A673 (cell line): ENCODE data around the gene EVI2B. TPM values are rescaled to one million over a fixed set of nuclear protein-coding genes. Genes with fewer than 3 reads are reported as not detected.

Experiments used
- BruUV-seq: library from RNA; stranded (reverse); fragments of 400-500 nt; replicated peaks from 2 replicates; lab custom pipeline; 2021; lab: Mats Ljungman, UMichigan
- CTCF ChIA-PET: fragments of 300-600 bp; sonication (Branson Sonifier 250); formaldehyde crosslinking; loops from one replicate; lab custom pipeline; 2022; ENCODE audit warnings: antibody characterized with exemption; lab: Charles Lee
- POLR2A ChIA-PET: fragments of 300-600 bp; sonication (Branson Sonifier 250); formaldehyde crosslinking; loops from one replicate; lab custom pipeline; 2022; ENCODE audit warnings: antibody characterized with exemption; ENCODE audit not compliant: low non-redundant PET; lab: Charles Lee
- DNase-seq: peaks from one replicate; pipeline ENCODE4 v3.0.0-alpha.2; 2015; ENCODE audit warnings: low spot score
- H3K27ac ChIP-seq: fragments of 200-600 bp; sonication (generic); 2 replicates; pipeline ENCODE4 v1.5.1; 2016; ENCODE audit warnings: mixed run types, low read depth, mild to moderate bottlenecking, mixed read lengths, antibody characterized with exemption, low read length; ENCODE audit not compliant: poor library complexity, severe bottlenecking
- H3K27me3 ChIP-seq: fragments of 200-600 bp; sonication (generic); replicated peaks from 2 replicates; pipeline ENCODE4 v1.6.1; 2017; ENCODE audit warnings: mixed run types, low read depth, mild to moderate bottlenecking, mixed read lengths, antibody characterized with exemption, low read length; ENCODE audit not compliant: insufficient read depth, poor library complexity
- H3K36me3 ChIP-seq: fragments of 200-600 bp; sonication (generic); 2 replicates; pipeline ENCODE4 v1.6.1; 2016; ENCODE audit warnings: mixed run types, mild to moderate bottlenecking, mixed read lengths, antibody characterized with exemption, low read length; ENCODE audit not compliant: insufficient read depth, poor library complexity, severe bottlenecking
- H3K4me1 ChIP-seq: fragments of 200-600 bp; sonication (generic); 2 replicates; pipeline ENCODE4 v1.6.1; 2017; ENCODE audit warnings: mixed run types, mild to moderate bottlenecking, mixed read lengths, antibody characterized with exemption, low read length; ENCODE audit not compliant: insufficient read depth, poor library complexity, severe bottlenecking
- H3K4me3 ChIP-seq: fragments of 200-600 bp; sonication (generic); 2 replicates; pipeline ENCODE4 v1.5.1; 2016; ENCODE audit warnings: low read depth, mixed run types, mild to moderate bottlenecking, mixed read lengths, low read length; ENCODE audit not compliant: poor library complexity, severe bottlenecking
- H3K9me3 ChIP-seq: fragments of 200-600 bp; sonication (generic); 2 replicates; pipeline ENCODE4 v1.6.1; 2016; ENCODE audit warnings: mixed run types, low read depth, mild to moderate bottlenecking, mixed read lengths, antibody characterized with exemption, low read length; ENCODE audit not compliant: poor library complexity, severe bottlenecking
- EZH2 ChIP-seq: fragments of 200-600 bp; sonication (generic); IDR thresholded peaks from 2 replicates; pipeline ENCODE4 v1.6.1; 2017; ENCODE audit warnings: borderline replicate concordance, low read depth, mild to moderate bottlenecking, mixed read lengths, antibody characterized with exemption, low read length; ENCODE audit not compliant: poor library complexity, severe bottlenecking
- intact Hi-C: fragments of 100-400 bp; cut with micrococcal nuclease; formaldehyde crosslinking; loops from one replicate; pipeline ENCODE4 v1.10.0; 2022; ENCODE audit not compliant: unreplicated experiment
- total RNA-seq: library from RNA; stranded (reverse); gene quantifications from 2 replicates; pipeline ENCODE4 v1.2.3, GENCODE V29; 2021
- TF ChIP-seq, protein P1 (sequence below): fragments of 300-800, 200-600 bp; sonication (generic); conservative IDR thresholded peaks from 2 replicates; pipeline ENCODE4 v1.5.1; 2017; ENCODE audit warnings: low read depth, mild to moderate bottlenecking, antibody characterized with exemption, low read length, moderate library complexity, mixed read lengths

The EVI2B gene
- total RNA-seq, 1 experiment from 2014 or later, result 0.92 TPM

DNA sequence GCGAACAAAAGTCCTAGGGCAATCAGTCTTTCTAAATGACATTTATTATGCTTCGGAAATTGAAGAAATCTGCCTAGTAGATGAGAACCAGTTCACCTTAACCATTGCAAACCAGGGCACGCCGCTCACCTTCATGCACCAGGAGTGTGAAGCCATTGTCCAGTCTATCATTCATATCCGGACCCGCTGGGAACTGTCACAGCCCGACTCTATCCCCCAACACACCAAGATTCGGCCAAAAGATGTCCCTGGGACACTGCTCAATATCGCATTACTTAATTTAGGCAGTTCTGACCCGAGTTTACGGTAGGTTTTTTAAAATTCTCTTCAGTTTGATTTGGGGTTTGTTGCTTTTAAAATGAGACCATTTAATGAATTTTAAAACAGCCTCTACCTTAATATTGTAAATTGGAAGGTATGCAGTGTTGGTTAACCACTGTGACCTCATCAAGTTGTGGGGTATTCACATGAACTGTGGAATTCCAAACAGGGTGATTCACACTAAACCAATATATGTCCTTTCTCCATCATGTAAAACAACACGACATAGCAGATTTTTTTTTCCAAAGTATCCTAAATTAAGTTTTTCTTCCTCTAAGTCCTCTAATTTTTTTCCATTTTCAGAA is 13.8 kb upstream of the EVI2B start:
- H3K27ac ChIP-seq, result no peak overlapping the region
- no peak overlapping the region for H3K4me3 ChIP-seq
- no peaks in the 10 kb centered on the region for H3K4me1 ChIP-seq
- DNase-seq, result no peak
- H3K27me3 ChIP-seq, result no peaks in the 10 kb centered on the region
- intact Hi-C loops, result no loop called here
- H3K36me3 ChIP-seq, result no peaks in the 10 kb centered on the region
- H3K9me3 ChIP-seq, result no peaks in the 10 kb centered on the region
- CTCF ChIA-PET, result interaction anchor here (0.5 kb wide), 1 partner anchor 399 kb away, joined by 3 read pairs; no protein-coding TSS in a partner anchor
- no TSS peak for BruUV-seq
- POLR2A ChIA-PET, result no interaction called here
- no peak for TF ChIP-seq EZH2
- TF ChIP-seq, protein P1, sequence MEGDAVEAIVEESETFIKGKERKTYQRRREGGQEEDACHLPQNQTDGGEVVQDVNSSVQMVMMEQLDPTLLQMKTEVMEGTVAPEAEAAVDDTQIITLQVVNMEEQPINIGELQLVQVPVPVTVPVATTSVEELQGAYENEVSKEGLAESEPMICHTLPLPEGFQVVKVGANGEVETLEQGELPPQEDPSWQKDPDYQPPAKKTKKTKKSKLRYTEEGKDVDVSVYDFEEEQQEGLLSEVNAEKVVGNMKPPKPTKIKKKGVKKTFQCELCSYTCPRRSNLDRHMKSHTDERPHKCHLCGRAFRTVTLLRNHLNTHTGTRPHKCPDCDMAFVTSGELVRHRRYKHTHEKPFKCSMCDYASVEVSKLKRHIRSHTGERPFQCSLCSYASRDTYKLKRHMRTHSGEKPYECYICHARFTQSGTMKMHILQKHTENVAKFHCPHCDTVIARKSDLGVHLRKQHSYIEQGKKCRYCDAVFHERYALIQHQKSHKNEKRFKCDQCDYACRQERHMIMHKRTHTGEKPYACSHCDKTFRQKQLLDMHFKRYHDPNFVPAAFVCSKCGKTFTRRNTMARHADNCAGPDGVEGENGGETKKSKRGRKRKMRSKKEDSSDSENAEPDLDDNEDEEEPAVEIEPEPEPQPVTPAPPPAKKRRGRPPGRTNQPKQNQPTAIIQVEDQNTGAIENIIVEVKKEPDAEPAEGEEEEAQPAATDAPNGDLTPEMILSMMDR, result no peak

DNA sequence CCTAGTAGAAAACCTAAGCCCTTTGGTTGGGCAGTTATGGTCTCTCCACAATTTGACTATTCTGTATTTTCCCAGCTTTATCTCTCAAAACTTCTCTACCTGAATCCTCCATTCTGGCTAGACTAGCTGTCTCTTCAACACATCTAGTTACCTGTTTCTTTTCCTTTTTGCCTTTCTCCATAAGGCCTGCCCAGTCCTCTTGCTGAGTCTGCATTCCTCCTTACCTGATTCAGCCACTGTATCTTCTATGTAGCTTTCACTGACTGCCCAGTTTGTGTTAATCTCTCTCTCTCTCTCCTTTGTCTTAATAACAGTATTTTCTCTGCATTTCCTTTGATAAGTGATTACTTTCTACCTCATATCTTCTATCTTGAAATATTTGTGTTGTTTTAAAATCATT is 9.7 kb upstream of the EVI2B start:
- CTCF ChIA-PET, result no interaction called here
- Histone ChIP-seq H3K4me3 (no peak overlapping the region), H3K27ac (no peak overlapping the region), H3K9me3 (no peaks in the 10 kb centered on the region), H3K27me3 (no peaks in the 10 kb centered on the region), H3K4me1 (peaks cover 6% of the 10 kb centered on the region), H3K36me3 (no peaks in the 10 kb centered on the region)
- intact Hi-C loops, result no loop called here
- POLR2A ChIA-PET, result no interaction called here
- DNase-seq, result no peak
- TF ChIP-seq EZH2, result no peak
- TF ChIP-seq, protein P1, result no peak
- BruUV-seq, result no TSS peak

DNA sequence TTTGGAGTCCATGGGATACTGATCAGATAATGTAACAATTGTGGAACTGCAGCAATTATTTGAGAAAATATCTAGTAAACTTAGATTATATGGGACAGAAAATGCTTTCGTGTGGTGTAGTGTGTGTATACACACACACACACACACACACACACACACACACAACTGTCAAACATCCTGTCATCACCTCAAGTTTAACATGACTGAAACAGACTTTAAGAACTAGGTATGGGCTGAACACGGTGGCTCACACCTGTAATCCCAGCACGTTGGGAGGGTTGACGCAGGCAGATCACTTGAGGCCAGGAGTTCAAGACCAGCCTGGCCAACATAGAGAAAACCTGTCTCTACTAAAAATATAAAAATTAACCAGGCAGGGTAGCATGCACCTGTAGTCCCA is 8.1 kb upstream of the EVI2B start:
- Histone ChIP-seq H3K9me3 (no peaks in the 10 kb centered on the region), H3K27ac (no peak overlapping the region), H3K4me1 (peaks cover 6% of the 10 kb centered on the region), H3K27me3 (no peaks in the 10 kb centered on the region), H3K36me3 (no peaks in the 10 kb centered on the region), H3K4me3 (no peak overlapping the region)
- intact Hi-C loops, result no loop called here
- CTCF ChIA-PET, result no interaction called here
- no TSS peak for BruUV-seq
- no peak for TF ChIP-seq EZH2
- no peak for DNase-seq
- POLR2A ChIA-PET, result no interaction called here

DNA sequence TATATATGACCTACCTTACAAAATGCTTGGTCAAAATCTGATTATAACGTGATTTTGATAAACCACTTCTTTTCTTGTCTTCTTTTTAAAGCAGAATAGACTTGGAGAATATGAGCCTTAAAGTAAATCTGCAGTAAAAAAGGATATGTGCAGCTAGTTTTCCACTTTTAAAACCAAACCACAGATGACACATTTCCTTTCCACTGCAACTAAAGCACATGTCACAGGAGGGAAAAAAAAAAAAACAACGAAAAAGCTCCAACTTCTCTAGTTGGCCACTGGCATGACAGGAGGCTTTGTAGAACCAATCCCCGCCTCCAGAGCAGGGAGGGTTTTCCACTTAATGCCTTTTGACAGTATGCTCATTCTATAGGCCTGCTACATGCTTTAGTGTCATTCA is 7.6 kb upstream of the EVI2B start, which contains the start of gene EVI2A:
Gene EVI2A (minus strand): TSS at position 142 of the 400 bp plus-strand sequence. CDS start 2,609 bp downstream, outside the sequence.
- H3K27me3 ChIP-seq, result no peaks in the 10 kb centered on the region
- no peak within 1 kb of the TSS for H3K27ac ChIP-seq
- ChIA-PET POLR2A (interaction anchor here (0.5 kb wide), 1 partner anchor 242 kb away, joined by 17 read pairs; no protein-coding TSS in a partner anchor), CTCF (no interaction called here)
- intact Hi-C loops, result no loop called here
- no TSS peak for BruUV-seq
- peak; percentile 57 for DNase-seq
- no peak within 1 kb of the TSS for H3K4me3 ChIP-seq
- TF ChIP-seq, protein P1, result no peak
- no peak for TF ChIP-seq EZH2
- H3K36me3 ChIP-seq, result no peaks in the 10 kb centered on the region
- no peaks in the 10 kb centered on the region for H3K9me3 ChIP-seq
- H3K4me1 ChIP-seq, result peaks cover 6% of the 10 kb centered on the region
